ENCODE measurements around the gene LAMC1. TPM values are rescaled to one million over a fixed set of nuclear protein-coding genes. Genes with fewer than 3 reads are reported as not detected.

Gene LAMC1
- total and polyA plus RNA-seq, 10 of the 15 experiments (the other 5 are each of a cell fraction or from before 2014, with no cell fraction given) = 4.6 to 51.4 (median 25.6) TPM

DNA sequence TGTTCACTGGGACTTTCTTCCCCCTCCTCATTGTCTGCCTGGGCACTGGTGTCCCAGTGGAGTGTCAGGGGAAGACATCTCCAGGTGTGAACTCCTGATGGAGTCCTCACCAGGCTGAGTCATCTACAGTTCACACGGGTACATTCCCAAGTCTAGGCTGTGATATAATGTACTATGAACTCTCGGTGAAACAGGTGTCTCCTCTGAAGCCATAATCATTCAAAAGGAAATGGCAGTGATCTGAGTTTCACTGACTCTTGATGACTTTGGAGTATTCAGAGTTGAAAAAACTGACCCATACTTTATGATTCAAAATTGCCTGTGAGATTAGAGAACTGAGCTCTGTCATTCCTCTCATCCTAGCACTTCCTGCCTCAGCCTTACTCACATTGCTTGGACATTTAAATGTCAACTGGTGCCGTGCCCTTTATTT is 171.9 kb downstream of the LAMC1 start (continued):
- TF ChIP-seq, protein P1, sequence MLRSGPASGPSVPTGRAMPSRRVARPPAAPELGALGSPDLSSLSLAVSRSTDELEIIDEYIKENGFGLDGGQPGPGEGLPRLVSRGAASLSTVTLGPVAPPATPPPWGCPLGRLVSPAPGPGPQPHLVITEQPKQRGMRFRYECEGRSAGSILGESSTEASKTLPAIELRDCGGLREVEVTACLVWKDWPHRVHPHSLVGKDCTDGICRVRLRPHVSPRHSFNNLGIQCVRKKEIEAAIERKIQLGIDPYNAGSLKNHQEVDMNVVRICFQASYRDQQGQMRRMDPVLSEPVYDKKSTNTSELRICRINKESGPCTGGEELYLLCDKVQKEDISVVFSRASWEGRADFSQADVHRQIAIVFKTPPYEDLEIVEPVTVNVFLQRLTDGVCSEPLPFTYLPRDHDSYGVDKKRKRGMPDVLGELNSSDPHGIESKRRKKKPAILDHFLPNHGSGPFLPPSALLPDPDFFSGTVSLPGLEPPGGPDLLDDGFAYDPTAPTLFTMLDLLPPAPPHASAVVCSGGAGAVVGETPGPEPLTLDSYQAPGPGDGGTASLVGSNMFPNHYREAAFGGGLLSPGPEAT (IDR thresholded peaks at IDR 0.05; ENCODE audit: low read depth) = peak; percentile 60; the same call in 1 of the 2 replicates
- TF ChIP-seq, protein P2, sequence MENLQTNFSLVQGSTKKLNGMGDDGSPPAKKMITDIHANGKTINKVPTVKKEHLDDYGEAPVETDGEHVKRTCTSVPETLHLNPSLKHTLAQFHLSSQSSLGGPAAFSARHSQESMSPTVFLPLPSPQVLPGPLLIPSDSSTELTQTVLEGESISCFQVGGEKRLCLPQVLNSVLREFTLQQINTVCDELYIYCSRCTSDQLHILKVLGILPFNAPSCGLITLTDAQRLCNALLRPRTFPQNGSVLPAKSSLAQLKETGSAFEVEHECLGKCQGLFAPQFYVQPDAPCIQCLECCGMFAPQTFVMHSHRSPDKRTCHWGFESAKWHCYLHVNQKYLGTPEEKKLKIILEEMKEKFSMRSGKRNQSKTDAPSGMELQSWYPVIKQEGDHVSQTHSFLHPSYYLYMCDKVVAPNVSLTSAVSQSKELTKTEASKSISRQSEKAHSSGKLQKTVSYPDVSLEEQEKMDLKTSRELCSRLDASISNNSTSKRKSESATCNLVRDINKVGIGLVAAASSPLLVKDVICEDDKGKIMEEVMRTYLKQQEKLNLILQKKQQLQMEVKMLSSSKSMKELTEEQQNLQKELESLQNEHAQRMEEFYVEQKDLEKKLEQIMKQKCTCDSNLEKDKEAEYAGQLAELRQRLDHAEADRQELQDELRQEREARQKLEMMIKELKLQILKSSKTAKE (IDR thresholded peaks at IDR 0.05; ENCODE audit: low read depth, poor library complexity, severe bottlenecking) = no peak
- TF ChIP-seq SMAD1 (IDR thresholded peaks at IDR 0.05; ENCODE audit: low read depth, partially characterized antibody) = no peak
- no peak for TF ChIP-seq MEF2A (IDR thresholded peaks at IDR 0.05; ENCODE audit: insufficient read depth, low read depth, low read length)
- TF ChIP-seq SPI1 (IDR thresholded peaks at IDR 0.05; ENCODE audit: borderline replicate concordance, insufficient read depth, low read depth, low read length) = no peak; the same call in 1 of the 2 replicates
- TF ChIP-seq KAT2A (conservative IDR thresholded peaks at IDR 0.05; ENCODE audit: control insufficient read depth, low read depth, low read length) = no peak
- no peak for TF ChIP-seq RFX5 (IDR thresholded peaks at IDR 0.05; ENCODE audit: low read depth, low read length)

Small RNAs within 50 kb of the gene (small RNA-seq; reads per million reads assigned to genes)
- gene RNU6-41P = not detected

Other genes with a start within 250 kb of the LAMC1 start
- gene NPL, start 233.6 kb upstream of the LAMC1 start, total RNA-seq (2014; rRNA removed) = 15.3 and 19.2 TPM in 2 replicates
- gene NPL, start 233.6 kb upstream of the LAMC1 start, total RNA-seq (2014; rRNA removed; fragmentation: Illumina TruSeq; extraction: Trizol) = 7.6 and 8.9 TPM in 2 replicates
- gene NPL, start 233.6 kb upstream of the LAMC1 start, total RNA-seq (2021) = 10.8 and 11.9 TPM in 2 replicates
- gene NPL, start 233.6 kb upstream of the LAMC1 start, polyA plus RNA-seq (2011; rRNA removed) = 5.3 and 8.2 TPM in 2 replicates
- 12.0 and 15.4 TPM in 2 replicates for gene NPL, start 233.6 kb upstream of the LAMC1 start, polyA plus RNA-seq (2014; fragmentation: Illumina TruSeq; extraction: Trizol)
- gene NPL, start 233.6 kb upstream of the LAMC1 start, polyA plus RNA-seq (2014; fragmentation: Nextera tagmentation; extraction: Ambion mirVana) = 10 to 100 TPM; 12.6 to 15.1 TPM
- 8.2 and 8.4 TPM in 2 replicates for gene NPL, start 233.6 kb upstream of the LAMC1 start, polyA plus RNA-seq (2014; rRNA removed)
- gene NPL, start 233.6 kb upstream of the LAMC1 start, polyA plus RNA-seq (2016; fragmentation: Nextera tagmentation; extraction: Ambion mirVana) = 1 to 10 TPM; 8.5 to 9.1 TPM
- 165 and 178 TPM in 2 replicates for gene DHX9, start 184.1 kb upstream of the LAMC1 start, total RNA-seq (2014; rRNA removed)
- gene DHX9, start 184.1 kb upstream of the LAMC1 start, total RNA-seq (2014; rRNA removed; fragmentation: Illumina TruSeq; extraction: Trizol) = 217 and 229 TPM in 2 replicates
- 227 and 235 TPM in 2 replicates for gene DHX9, start 184.1 kb upstream of the LAMC1 start, total RNA-seq (2021)
- 234 and 266 TPM in 2 replicates for gene DHX9, start 184.1 kb upstream of the LAMC1 start, polyA plus RNA-seq (2011; rRNA removed)
- gene DHX9, start 184.1 kb upstream of the LAMC1 start, polyA plus RNA-seq (2014; fragmentation: Illumina TruSeq; extraction: Trizol) = 219 and 238 TPM in 2 replicates
- 100 to 1,000 TPM in 1 of 2 experiments, 10 to 100 TPM in 1; 90.7 to 130 TPM for gene DHX9, start 184.1 kb upstream of the LAMC1 start, polyA plus RNA-seq (2014; fragmentation: Nextera tagmentation; extraction: Ambion mirVana)
- gene DHX9, start 184.1 kb upstream of the LAMC1 start, polyA plus RNA-seq (2014; rRNA removed) = 188 and 189 TPM in 2 replicates
- gene DHX9, start 184.1 kb upstream of the LAMC1 start, polyA plus RNA-seq (2016; fragmentation: Nextera tagmentation; extraction: Ambion mirVana) = 100 to 1,000 TPM; 214 to 221 TPM
- gene SHCBP1L, start 70.3 kb upstream of the LAMC1 start, total RNA-seq (2014; rRNA removed) = not detected in 2 replicates
- gene SHCBP1L, start 70.3 kb upstream of the LAMC1 start, total RNA-seq (2014; rRNA removed; fragmentation: Illumina TruSeq; extraction: Trizol) = not detected in 2 replicates
- gene SHCBP1L, start 70.3 kb upstream of the LAMC1 start, total RNA-seq (2021) = not detected in 2 replicates
- gene SHCBP1L, start 70.3 kb upstream of the LAMC1 start, polyA plus RNA-seq (2011; rRNA removed) = not detected in 2 replicates
- gene SHCBP1L, start 70.3 kb upstream of the LAMC1 start, polyA plus RNA-seq (2014; fragmentation: Illumina TruSeq; extraction: Trizol) = not detected in 2 replicates
- gene SHCBP1L, start 70.3 kb upstream of the LAMC1 start, polyA plus RNA-seq (2014; fragmentation: Nextera tagmentation; extraction: Ambion mirVana) = not detected
- gene SHCBP1L, start 70.3 kb upstream of the LAMC1 start, polyA plus RNA-seq (2014; rRNA removed) = not detected in 2 replicates
- not detected for gene SHCBP1L, start 70.3 kb upstream of the LAMC1 start, polyA plus RNA-seq (2016; fragmentation: Nextera tagmentation; extraction: Ambion mirVana)
- gene LAMC2, start 162.8 kb downstream of the LAMC1 start, total RNA-seq (2014; rRNA removed) = 0.85 and 0.98 TPM in 2 replicates
- gene LAMC2, start 162.8 kb downstream of the LAMC1 start, total RNA-seq (2014; rRNA removed; fragmentation: Illumina TruSeq; extraction: Trizol) = 1.1 and 1.2 TPM in 2 replicates
- gene LAMC2, start 162.8 kb downstream of the LAMC1 start, total RNA-seq (2021) = 1.1 and 1.5 TPM in 2 replicates
- 0.17 and 0.27 TPM in 2 replicates for gene LAMC2, start 162.8 kb downstream of the LAMC1 start, polyA plus RNA-seq (2011; rRNA removed)
- 0.78 and 0.93 TPM in 2 replicates for gene LAMC2, start 162.8 kb downstream of the LAMC1 start, polyA plus RNA-seq (2014; fragmentation: Illumina TruSeq; extraction: Trizol)
- under 1 TPM; 0.77 to 0.93 TPM for gene LAMC2, start 162.8 kb downstream of the LAMC1 start, polyA plus RNA-seq (2014; fragmentation: Nextera tagmentation; extraction: Ambion mirVana)
- 0.74 and 0.92 TPM in 2 replicates for gene LAMC2, start 162.8 kb downstream of the LAMC1 start, polyA plus RNA-seq (2014; rRNA removed)
- gene LAMC2, start 162.8 kb downstream of the LAMC1 start, polyA plus RNA-seq (2016; fragmentation: Nextera tagmentation; extraction: Ambion mirVana) = 1 to 10 TPM in 1 of 2 experiments, under 1 TPM in 1; 0.82 to 1.1 TPM